NCI-H82 treated with DMSO at 0.1 percent for 48 hours (cell line): ENCODE results near the gene CLCN7.
A peak's percentile ranks its signal among the peaks of the same experiment; 100 is the strongest.

Experiments
- DNase-seq: peaks from one replicate; lab custom pipeline; 2025; ENCODE audit not compliant: unreplicated experiment; lab: John Stamatoyannopoulos, UW

CLCN7 gene

DNA sequence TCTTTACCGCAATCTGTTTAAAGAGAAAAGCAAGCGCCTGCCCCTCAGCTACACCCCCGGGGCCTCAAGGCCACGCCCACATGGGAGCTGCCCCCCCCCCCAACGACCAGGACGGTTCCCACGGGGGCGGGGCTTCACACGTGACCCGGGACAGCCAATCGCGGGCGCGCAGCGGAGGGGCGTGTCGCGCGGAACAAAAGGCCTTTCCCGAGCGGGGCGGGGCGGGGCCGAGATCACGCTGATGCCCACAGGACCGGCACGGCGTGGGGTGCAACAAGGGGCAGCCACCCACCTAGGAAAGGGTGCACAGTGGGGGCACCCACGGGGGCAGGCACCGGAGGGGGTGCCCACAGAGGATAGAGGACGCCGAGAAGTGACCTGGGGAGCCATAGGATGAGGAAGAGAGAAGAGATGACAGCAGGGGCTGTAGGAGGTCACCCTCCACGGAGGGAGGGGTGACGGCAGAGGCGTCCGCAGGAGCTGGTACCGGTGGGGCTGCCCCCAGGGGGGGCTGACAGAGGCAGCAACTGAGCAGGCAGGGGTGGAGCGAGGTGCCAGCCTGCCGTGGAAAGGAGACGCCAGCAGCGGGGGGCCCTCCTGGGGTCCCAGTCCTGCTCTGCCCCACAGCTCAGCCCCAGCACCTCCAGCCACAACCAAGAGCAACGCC lies 66.5 kb downstream of the CLCN7 start:
- peak; percentile 66 for DNase-seq

DNA sequence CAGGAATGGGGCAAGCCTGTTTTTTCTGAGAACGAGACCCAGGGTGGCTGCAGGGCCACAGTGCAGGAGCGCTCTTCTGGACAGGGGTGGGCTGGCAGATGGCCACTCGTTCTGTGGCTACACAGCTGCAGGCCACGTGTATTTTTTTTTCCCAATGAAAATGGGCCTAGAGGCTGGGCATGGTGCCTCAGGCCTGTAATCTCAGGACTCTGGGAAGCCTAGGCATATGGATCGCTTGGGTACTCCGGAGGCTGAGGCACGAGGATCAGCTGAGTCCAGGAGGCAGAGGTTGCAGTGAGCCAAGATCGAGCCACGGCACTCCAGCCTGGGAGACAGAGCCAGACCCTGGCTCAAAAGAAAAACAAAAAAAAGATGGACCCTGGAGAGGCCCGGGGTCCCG lies 67.1 kb downstream of the CLCN7 start:
- DNase-seq, result no peak

- DNase-seq, result no peak
Observed at GRCh38 chr16:1403733-1404132, 71.1 kb downstream of the CLCN7 start.

GRCh38 chr16:1403036-1403435 lies 71.8 kb downstream of the CLCN7 start:
- DNase-seq, result no peak

DNA sequence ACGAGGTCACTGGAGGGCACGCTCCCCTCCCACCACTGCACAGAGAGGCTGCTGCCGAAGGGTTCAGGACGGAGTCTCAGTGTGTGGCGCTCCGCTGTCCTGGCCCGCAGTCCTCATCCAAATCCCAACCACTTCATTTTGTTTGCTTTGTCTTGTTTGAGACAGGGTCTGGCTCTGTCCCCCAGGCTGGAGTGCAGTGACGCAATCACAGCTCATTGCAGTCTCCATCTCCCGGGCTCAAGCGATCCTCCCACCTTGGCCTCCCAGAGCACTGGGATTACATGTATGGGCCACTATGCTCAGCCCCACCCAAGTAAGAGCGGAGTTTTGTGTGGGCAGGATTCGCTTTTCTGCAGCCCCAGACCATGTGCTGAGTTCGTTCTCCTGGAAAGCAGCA lies 73.1 kb downstream of the CLCN7 start:
- DNase-seq, result no peak

GRCh38 chr16:1401061-1401757 lies 73.6 kb downstream of the CLCN7 start:
- no peak for DNase-seq

- DNase-seq, result no peak
Observed at GRCh38 chr16:1398826-1399581, 75.8 kb downstream of the CLCN7 start.

- no peak for DNase-seq
Observed at GRCh38 chr16:1398351-1398750, 76.5 kb downstream of the CLCN7 start.

DNA sequence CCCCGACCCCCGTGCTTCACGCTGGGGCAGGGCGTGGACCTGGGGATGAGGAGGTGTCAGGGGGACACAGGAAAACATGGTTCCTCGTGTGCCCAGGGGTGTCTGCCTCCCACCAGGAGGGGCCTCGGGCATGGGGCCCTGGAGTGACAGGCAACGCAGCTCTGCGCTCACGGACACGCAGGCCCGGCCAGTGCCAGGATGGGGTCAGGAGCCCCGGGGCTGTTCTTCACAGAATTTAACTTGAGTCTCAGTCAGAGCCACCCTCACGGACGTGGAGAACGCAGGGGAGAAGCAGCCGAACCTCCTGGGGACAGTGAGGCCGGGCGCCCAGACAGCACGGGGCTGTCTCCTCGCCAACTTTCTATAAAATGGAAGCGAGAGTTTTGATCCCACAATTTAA lies 77.0 kb downstream of the CLCN7 start:
- no peak for DNase-seq

DNA sequence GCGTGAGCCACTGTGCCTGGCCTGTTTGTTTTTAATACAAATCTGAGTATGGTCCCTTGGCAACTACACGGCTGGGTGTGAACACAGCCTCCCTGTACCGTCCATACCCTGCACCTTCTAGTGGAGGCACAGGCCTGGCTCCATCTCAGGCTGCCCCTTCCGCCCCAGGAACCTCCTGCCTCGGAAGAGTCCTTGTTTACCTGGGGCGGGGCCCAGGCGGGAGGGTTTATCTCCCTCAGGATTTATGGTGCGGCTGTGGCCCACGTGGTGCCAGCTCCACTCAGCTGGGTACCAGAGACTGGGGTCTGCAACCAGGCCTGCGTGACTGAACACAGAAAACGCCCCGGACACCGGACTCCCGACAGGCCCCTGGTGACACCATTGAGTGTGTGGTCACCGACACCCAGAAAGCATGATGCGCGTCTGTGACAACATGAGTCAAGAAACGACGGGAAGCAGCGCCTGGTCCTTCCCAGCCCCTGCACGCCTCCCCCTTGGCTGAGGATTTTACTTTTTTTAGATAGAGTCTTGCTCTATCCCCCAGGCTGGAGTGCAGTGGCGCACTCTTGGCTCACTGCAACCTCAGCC lies 79.3 kb downstream of the CLCN7 start:
- no peak for DNase-seq
